ENCODE results near the gene KCNT2. TPM values are rescaled to one million over a fixed set of nuclear protein-coding genes. Genes with fewer than 3 reads are reported as not detected.

The KCNT2 gene
- polyA plus RNA-seq, 1 donor from 2014 or later: 21.4 TPM

DNA sequence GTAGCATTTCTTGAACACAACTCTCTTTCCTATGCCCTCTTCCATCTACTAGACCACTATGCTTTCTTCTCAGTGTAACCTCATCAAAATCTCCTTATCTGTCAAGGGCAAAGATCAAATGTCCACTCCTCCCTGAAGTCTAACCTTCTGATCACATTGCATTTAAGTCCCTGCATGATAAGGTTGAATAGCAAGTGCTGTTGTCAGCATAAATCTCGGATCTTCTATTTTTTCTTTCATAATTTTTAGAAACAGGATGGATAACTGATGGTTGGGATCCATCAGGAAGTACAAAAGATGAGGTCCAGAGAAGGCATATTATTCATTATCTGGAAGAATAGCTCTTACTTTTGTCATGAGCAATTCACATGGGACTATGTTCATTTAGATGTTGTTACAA is 41.0 kb downstream of the KCNT2 start:
- H3K4me2 ChIP-seq (ENCODE audit: low read length): no peak overlapping the region
- H3K27ac ChIP-seq (ENCODE audit: low read length): no peak overlapping the region
- H2AFZ ChIP-seq (ENCODE audit: low read depth, low read length): no peak overlapping the region
- no peaks in the 10 kb centered on the region for H4K20me1 ChIP-seq (ENCODE audit: insufficient read depth)
- no peaks in the 10 kb centered on the region for H3K9me2 ChIP-seq (ENCODE audit: insufficient read depth, low read length)
- H3K9me3 ChIP-seq (ENCODE audit: low read length): peaks cover 6% of the 10 kb centered on the region
- no peaks in the 10 kb centered on the region for H3F3A ChIP-seq (ENCODE audit: insufficient read depth, low read length, poor library complexity, severe bottlenecking)
- H3K79me2 ChIP-seq (replicated peaks; ENCODE audit: insufficient read depth, low read length): peaks cover 9% of the 10 kb centered on the region
- TF ChIP-seq POLR2AphosphoS5 (IDR thresholded peaks at IDR 0.05) (no peak), EP300 (conservative IDR thresholded peaks at IDR 0.05; ENCODE audit: poor library complexity, severe bottlenecking) (no peak), EZH2 (IDR thresholded peaks at IDR 0.05; ENCODE audit: borderline replicate concordance, insufficient read depth, low read length, poor library complexity, severe bottlenecking) (no peak), RAD21 (conservative IDR thresholded peaks at IDR 0.05) (no peak), SMC3 (conservative IDR thresholded peaks at IDR 0.05; ENCODE audit: poor library complexity) (no peak)
- TF ChIP-seq, protein P1, sequence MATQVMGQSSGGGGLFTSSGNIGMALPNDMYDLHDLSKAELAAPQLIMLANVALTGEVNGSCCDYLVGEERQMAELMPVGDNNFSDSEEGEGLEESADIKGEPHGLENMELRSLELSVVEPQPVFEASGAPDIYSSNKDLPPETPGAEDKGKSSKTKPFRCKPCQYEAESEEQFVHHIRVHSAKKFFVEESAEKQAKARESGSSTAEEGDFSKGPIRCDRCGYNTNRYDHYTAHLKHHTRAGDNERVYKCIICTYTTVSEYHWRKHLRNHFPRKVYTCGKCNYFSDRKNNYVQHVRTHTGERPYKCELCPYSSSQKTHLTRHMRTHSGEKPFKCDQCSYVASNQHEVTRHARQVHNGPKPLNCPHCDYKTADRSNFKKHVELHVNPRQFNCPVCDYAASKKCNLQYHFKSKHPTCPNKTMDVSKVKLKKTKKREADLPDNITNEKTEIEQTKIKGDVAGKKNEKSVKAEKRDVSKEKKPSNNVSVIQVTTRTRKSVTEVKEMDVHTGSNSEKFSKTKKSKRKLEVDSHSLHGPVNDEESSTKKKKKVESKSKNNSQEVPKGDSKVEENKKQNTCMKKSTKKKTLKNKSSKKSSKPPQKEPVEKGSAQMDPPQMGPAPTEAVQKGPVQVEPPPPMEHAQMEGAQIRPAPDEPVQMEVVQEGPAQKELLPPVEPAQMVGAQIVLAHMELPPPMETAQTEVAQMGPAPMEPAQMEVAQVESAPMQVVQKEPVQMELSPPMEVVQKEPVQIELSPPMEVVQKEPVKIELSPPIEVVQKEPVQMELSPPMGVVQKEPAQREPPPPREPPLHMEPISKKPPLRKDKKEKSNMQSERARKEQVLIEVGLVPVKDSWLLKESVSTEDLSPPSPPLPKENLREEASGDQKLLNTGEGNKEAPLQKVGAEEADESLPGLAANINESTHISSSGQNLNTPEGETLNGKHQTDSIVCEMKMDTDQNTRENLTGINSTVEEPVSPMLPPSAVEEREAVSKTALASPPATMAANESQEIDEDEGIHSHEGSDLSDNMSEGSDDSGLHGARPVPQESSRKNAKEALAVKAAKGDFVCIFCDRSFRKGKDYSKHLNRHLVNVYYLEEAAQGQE (IDR thresholded peaks at IDR 0.05; ENCODE audit: borderline replicate concordance): no peak
- no peak overlapping the region for H3K9ac ChIP-seq (ENCODE audit: low read length)
- no peaks in the 10 kb centered on the region for H3K27me3 ChIP-seq (ENCODE audit: insufficient read depth, low read depth, low read length)
- no peak overlapping the region for H3K4me3 ChIP-seq (ENCODE audit: low read length)
- peaks cover 3% of the 10 kb centered on the region for H3K36me3 ChIP-seq (ENCODE audit: insufficient read depth, low read length)

DNA sequence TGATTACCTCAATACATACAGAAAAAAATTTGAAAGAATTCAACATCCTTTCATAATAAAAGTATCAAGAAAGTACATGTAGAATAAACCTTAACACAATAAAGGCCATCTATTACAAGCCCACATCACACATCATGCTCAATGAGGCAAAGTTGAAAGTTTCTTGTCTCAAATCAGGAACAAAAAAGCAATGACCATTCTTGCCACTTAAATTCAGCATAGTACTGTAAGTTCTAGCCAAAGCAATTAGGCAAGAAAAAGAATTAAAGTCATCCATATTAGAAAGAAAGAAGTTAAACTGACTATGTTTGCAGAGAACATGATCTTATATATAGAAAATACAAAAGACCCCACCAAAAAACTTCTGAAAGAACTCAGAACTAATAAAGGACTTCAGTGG is 44.5 kb downstream of the KCNT2 start:
- no peak overlapping the region for H3K9ac ChIP-seq (ENCODE audit: low read length)
- TF ChIP-seq, protein P2, sequence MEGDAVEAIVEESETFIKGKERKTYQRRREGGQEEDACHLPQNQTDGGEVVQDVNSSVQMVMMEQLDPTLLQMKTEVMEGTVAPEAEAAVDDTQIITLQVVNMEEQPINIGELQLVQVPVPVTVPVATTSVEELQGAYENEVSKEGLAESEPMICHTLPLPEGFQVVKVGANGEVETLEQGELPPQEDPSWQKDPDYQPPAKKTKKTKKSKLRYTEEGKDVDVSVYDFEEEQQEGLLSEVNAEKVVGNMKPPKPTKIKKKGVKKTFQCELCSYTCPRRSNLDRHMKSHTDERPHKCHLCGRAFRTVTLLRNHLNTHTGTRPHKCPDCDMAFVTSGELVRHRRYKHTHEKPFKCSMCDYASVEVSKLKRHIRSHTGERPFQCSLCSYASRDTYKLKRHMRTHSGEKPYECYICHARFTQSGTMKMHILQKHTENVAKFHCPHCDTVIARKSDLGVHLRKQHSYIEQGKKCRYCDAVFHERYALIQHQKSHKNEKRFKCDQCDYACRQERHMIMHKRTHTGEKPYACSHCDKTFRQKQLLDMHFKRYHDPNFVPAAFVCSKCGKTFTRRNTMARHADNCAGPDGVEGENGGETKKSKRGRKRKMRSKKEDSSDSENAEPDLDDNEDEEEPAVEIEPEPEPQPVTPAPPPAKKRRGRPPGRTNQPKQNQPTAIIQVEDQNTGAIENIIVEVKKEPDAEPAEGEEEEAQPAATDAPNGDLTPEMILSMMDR (IDR thresholded peaks at IDR 0.05; ENCODE audit: poor library complexity, severe bottlenecking): no peak
- TF ChIP-seq TAF1 (IDR thresholded peaks at IDR 0.05; ENCODE audit: low read depth): no peak

DNA sequence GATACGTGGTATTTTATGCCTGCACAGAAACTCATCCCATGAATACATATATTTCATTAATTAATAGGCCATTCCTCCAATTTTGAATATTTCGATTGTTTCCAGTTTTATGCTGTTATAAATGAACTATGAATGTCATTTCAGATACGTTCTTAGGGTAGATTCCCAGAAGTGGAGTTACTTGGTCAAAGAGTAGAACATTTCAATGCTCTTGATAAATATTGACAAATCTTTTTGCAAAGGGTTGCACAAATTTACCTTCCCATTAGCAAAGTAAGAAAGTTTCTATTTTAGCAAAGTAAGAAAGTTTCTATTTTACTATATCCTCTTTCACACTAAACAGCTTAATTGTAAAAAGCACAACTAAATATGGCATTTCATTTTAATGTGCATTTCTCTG is 48.9 kb downstream of the KCNT2 start:
- Histone ChIP-seq H3K27me3 (ENCODE audit: insufficient read depth, low read depth, low read length) (no peaks in the 10 kb centered on the region), H3K4me2 (ENCODE audit: low read length) (no peak overlapping the region), H3K27ac (ENCODE audit: low read length) (no peak overlapping the region), H3K9me3 (ENCODE audit: low read length) (peaks cover 3% of the 10 kb centered on the region), H2AFZ (ENCODE audit: low read depth, low read length) (no peak overlapping the region), H3K9ac (ENCODE audit: low read length) (no peak overlapping the region), H3K36me3 (ENCODE audit: insufficient read depth, low read length) (no peaks in the 10 kb centered on the region), H4K20me1 (ENCODE audit: insufficient read depth) (no peaks in the 10 kb centered on the region), H3K9me2 (ENCODE audit: insufficient read depth, low read length) (no peaks in the 10 kb centered on the region), H3K79me2 (replicated peaks; ENCODE audit: insufficient read depth, low read length) (peaks cover 4% of the 10 kb centered on the region), H3F3A (ENCODE audit: insufficient read depth, low read length, poor library complexity, severe bottlenecking) (no peaks in the 10 kb centered on the region), H3K4me3 (ENCODE audit: low read length) (no peak overlapping the region)
- TF ChIP-seq RAD21 (conservative IDR thresholded peaks at IDR 0.05) (no peak), POLR2AphosphoS5 (IDR thresholded peaks at IDR 0.05) (no peak), MXI1 (conservative IDR thresholded peaks at IDR 0.05; ENCODE audit: poor library complexity, severe bottlenecking) (no peak), EZH2 (IDR thresholded peaks at IDR 0.05; ENCODE audit: borderline replicate concordance, insufficient read depth, low read length, poor library complexity, severe bottlenecking) (no peak), EP300 (conservative IDR thresholded peaks at IDR 0.05; ENCODE audit: poor library complexity, severe bottlenecking) (no peak), SMC3 (conservative IDR thresholded peaks at IDR 0.05; ENCODE audit: poor library complexity) (no peak), TAF1 (IDR thresholded peaks at IDR 0.05; ENCODE audit: low read depth) (no peak)
- TF ChIP-seq, protein P1 (IDR thresholded peaks at IDR 0.05; ENCODE audit: borderline replicate concordance): no peak
- TF ChIP-seq, protein P2 (IDR thresholded peaks at IDR 0.05; ENCODE audit: poor library complexity, severe bottlenecking): no peak

More for the DNA sequence above, 44.5 kb downstream of the KCNT2 start:
- no peaks in the 10 kb centered on the region for H3K27me3 ChIP-seq (ENCODE audit: insufficient read depth, low read depth, low read length)
- H4K20me1 ChIP-seq (ENCODE audit: insufficient read depth): no peaks in the 10 kb centered on the region
- H3K79me2 ChIP-seq (replicated peaks; ENCODE audit: insufficient read depth, low read length): peaks cover 11% of the 10 kb centered on the region
- no peaks in the 10 kb centered on the region for H3F3A ChIP-seq (ENCODE audit: insufficient read depth, low read length, poor library complexity, severe bottlenecking)
- H3K4me2 ChIP-seq (ENCODE audit: low read length): no peak overlapping the region
- H3K9me2 ChIP-seq (ENCODE audit: insufficient read depth, low read length): no peaks in the 10 kb centered on the region
- H2AFZ ChIP-seq (ENCODE audit: low read depth, low read length): no peak overlapping the region
- no peak overlapping the region for H3K27ac ChIP-seq (ENCODE audit: low read length)
- H3K4me3 ChIP-seq (ENCODE audit: low read length): no peak overlapping the region
- H3K9me3 ChIP-seq (ENCODE audit: low read length): peaks cover 6% of the 10 kb centered on the region
- H3K36me3 ChIP-seq (ENCODE audit: insufficient read depth, low read length): peaks cover 3% of the 10 kb centered on the region

Data from neural cell (in vitro differentiated cells).